DMS 273 (cell line): ENCODE data around the gene FJX1.
A peak's percentile ranks its signal among the peaks of the same experiment; 100 is the strongest.
"Not testable (repeated sequence)": the region's sequence is repeated elsewhere in the genome, so short reads cannot be mapped to it uniquely, and the experiment has no call there.

Experiments used
- DNase-seq: peaks from one replicate; lab custom pipeline; 2025; ENCODE audit not compliant: unreplicated experiment; lab: John Stamatoyannopoulos, UW

The FJX1 gene

GRCh38 chr11:35629914-35630313 lies 11.7 kb downstream of the FJX1 start:
- DNase-seq, result no peak

GRCh38 chr11:35631891-35632290 lies 13.6 kb downstream of the FJX1 start:
- DNase-seq, result no peak

- no peak for DNase-seq
These were observed 14.0 kb downstream of the FJX1 start for GRCh38 chr11:35632301-35632700.

GRCh38 chr11:35633827-35634423 lies 15.7 kb downstream of the FJX1 start:
- no peak for DNase-seq

GRCh38 chr11:35635933-35636332 lies 17.7 kb downstream of the FJX1 start:
- DNase-seq, result no peak

- DNase-seq, result peak; percentile 2
These were observed 21.4 kb downstream of the FJX1 start for GRCh38 chr11:35639591-35640179.

- DNase-seq, result no peak
These were observed 23.1 kb downstream of the FJX1 start for GRCh38 chr11:35641171-35641897.

- DNase-seq, result no peak
These were observed 23.7 kb downstream of the FJX1 start for GRCh38 chr11:35641964-35642363.

- DNase-seq, result peak; percentile 10
These were observed 29.3 kb downstream of the FJX1 start for GRCh38 chr11:35647421-35648093.

GRCh38 chr11:35650006-35650405 lies 31.7 kb downstream of the FJX1 start:
- DNase-seq, result no peak

GRCh38 chr11:35650467-35650866 lies 32.2 kb downstream of the FJX1 start:
- no peak for DNase-seq

- DNase-seq, result no peak
These were observed 33.0 kb downstream of the FJX1 start for GRCh38 chr11:35651263-35651662.

GRCh38 chr11:35652786-35653185 lies 34.5 kb downstream of the FJX1 start:
- DNase-seq, result not testable (repeated sequence)

- DNase-seq, result no peak
These were observed 36.5 kb downstream of the FJX1 start for GRCh38 chr11:35654711-35655110.

- DNase-seq, result no peak
These were observed 37.0 kb downstream of the FJX1 start for GRCh38 chr11:35655254-35655653.

- no peak for DNase-seq
These were observed 37.6 kb downstream of the FJX1 start for GRCh38 chr11:35655856-35656255.

GRCh38 chr11:35658020-35658948 lies 40.0 kb downstream of the FJX1 start:
- no peak for DNase-seq

GRCh38 chr11:35661534-35661933 lies 43.3 kb downstream of the FJX1 start:
- DNase-seq, result no peak

- no peak for DNase-seq
These were observed 43.9 kb downstream of the FJX1 start for GRCh38 chr11:35662061-35662648.

- peak; percentile 85 for DNase-seq
These were observed 44.6 kb downstream of the FJX1 start, which contains the start of gene TRIM44 for GRCh38 chr11:35662649-35663407. Gene TRIM44 (plus strand): TSS chr11:35662775. CDS start chr11:35663112, 337 bp downstream.
